Stimulated activated effector memory CD8-positive, alpha-beta T cell treated with anti-CD3 and anti-CD28 coated beads, Interleukin-12 subunit alpha, Interleukin-12 subunit beta, amount 100 ng/mL, for 72 hours (primary cell): Measurements from ENCODE around the gene SCFD2.
A peak's percentile ranks its signal among the peaks of the same experiment; 100 is the strongest.

ENCODE experiments used
- ATAC-seq: fragments of 150-1000 bp; cut with Tn5 transposase; 2 replicates; pipeline ENCODE4 v1.10.0; 2021
- DNase-seq, 2 donors: peaks; one replicate each; pipeline ENCODE4 v3.0.0; 2021 to 2022; ENCODE audit warnings: low spot score in 2 of 2
- H3K27ac Mint-ChIP-seq: one replicate; pipeline ENCODE4 v1.8.0; 2022; ENCODE audit warnings: mild to moderate bottlenecking, mixed read lengths
- H3K36me3 Mint-ChIP-seq: one replicate; pipeline ENCODE4 v1.8.0; 2022; ENCODE audit warnings: mild to moderate bottlenecking, mixed read lengths
- H3K4me1 Mint-ChIP-seq: one replicate; pipeline ENCODE4 v1.8.0; 2022; ENCODE audit warnings: mixed read lengths
- H3K4me3 Mint-ChIP-seq: one replicate; pipeline ENCODE4 v1.8.0; 2022; ENCODE audit warnings: mild to moderate bottlenecking, mixed read lengths
- H3K9me3 Mint-ChIP-seq: one replicate; pipeline ENCODE4 v1.8.0; 2022; ENCODE audit warnings: mixed read lengths

Gene SCFD2

GRCh38 chr4:52890521-52890791 is 475.4 kb downstream of the SCFD2 start:
- ATAC-seq, result peak; percentile 24
- H3K27ac Mint-ChIP-seq, result peak overlapping the region; percentile 11
- H3K4me3 Mint-ChIP-seq, result no peak overlapping the region
- peaks cover 4% of the 10 kb centered on the region for H3K9me3 Mint-ChIP-seq
- peaks cover 16% of the 10 kb centered on the region for H3K4me1 Mint-ChIP-seq
- H3K36me3 Mint-ChIP-seq, result no peaks in the 10 kb centered on the region
- no peak for DNase-seq

- Mint-ChIP-seq H3K4me3 (peak overlapping the region; percentile 2), H3K36me3 (no peaks in the 10 kb centered on the region), H3K4me1 (peaks cover 16% of the 10 kb centered on the region), H3K27ac (peak overlapping the region; percentile 26), H3K9me3 (peaks cover 4% of the 10 kb centered on the region)
- ATAC-seq (peak; percentile 91), DNase-seq (no peak)
These were observed 475.9 kb downstream of the SCFD2 start for GRCh38 chr4:52889778-52890520.

- Mint-ChIP-seq H3K9me3 (peaks cover 4% of the 10 kb centered on the region), H3K36me3 (peaks cover under 1% of the 10 kb centered on the region), H3K4me1 (peaks cover 16% of the 10 kb centered on the region), H3K4me3 (no peak overlapping the region), H3K27ac (peak overlapping the region; percentile 26)
- ATAC-seq (no peak), DNase-seq (no peak)
These were observed 476.5 kb downstream of the SCFD2 start for GRCh38 chr4:52889354-52889753.

GRCh38 chr4:52884994-52885393 is 480.9 kb downstream of the SCFD2 start:
- peaks cover 7% of the 10 kb centered on the region for H3K36me3 Mint-ChIP-seq
- H3K4me3 Mint-ChIP-seq, result no peak overlapping the region
- no peak for ATAC-seq

GRCh38 chr4:52883707-52884669 is 481.9 kb downstream of the SCFD2 start:
- Mint-ChIP-seq H3K9me3 (peaks cover 3% of the 10 kb centered on the region), H3K4me1 (no peaks in the 10 kb centered on the region), H3K4me3 (no peak overlapping the region), H3K36me3 (peaks cover 7% of the 10 kb centered on the region), H3K27ac (peak overlapping the region; percentile 51)
- ATAC-seq (no peak), DNase-seq (no peak)

More at GRCh38 chr4:52884994-52885393, 480.9 kb downstream of the SCFD2 start:
- peaks cover 7% of the 10 kb centered on the region for H3K4me1 Mint-ChIP-seq
- H3K27ac Mint-ChIP-seq, result no peak overlapping the region
- H3K9me3 Mint-ChIP-seq, result peaks cover 4% of the 10 kb centered on the region
- DNase-seq, result no peak

GRCh38 chr4:52883183-52883621 is 482.7 kb downstream of the SCFD2 start:
- Mint-ChIP-seq H3K4me1 (peaks cover under 1% of the 10 kb centered on the region), H3K4me3 (no peak overlapping the region), H3K36me3 (peaks cover 7% of the 10 kb centered on the region), H3K27ac (no peak overlapping the region), H3K9me3 (no peaks in the 10 kb centered on the region)
- no peak for ATAC-seq
- no peak for DNase-seq

GRCh38 chr4:52880994-52881393 is 484.9 kb downstream of the SCFD2 start:
- DNase-seq, result no peak
- Mint-ChIP-seq H3K4me1 (peaks cover 6% of the 10 kb centered on the region), H3K9me3 (no peaks in the 10 kb centered on the region), H3K36me3 (peaks cover 7% of the 10 kb centered on the region), H3K27ac (no peak overlapping the region), H3K4me3 (no peak overlapping the region)
- ATAC-seq, result no peak

- H3K9me3 Mint-ChIP-seq, result no peaks in the 10 kb centered on the region
- no peak for DNase-seq
- H3K4me1 Mint-ChIP-seq, result peaks cover 6% of the 10 kb centered on the region
- peaks cover 7% of the 10 kb centered on the region for H3K36me3 Mint-ChIP-seq
- H3K27ac Mint-ChIP-seq, result no peak overlapping the region
- H3K4me3 Mint-ChIP-seq, result no peak overlapping the region
- no peak for ATAC-seq
These were observed 486.4 kb downstream of the SCFD2 start for GRCh38 chr4:52879471-52879870.

GRCh38 chr4:52877694-52878093 is 488.2 kb downstream of the SCFD2 start:
- H3K27ac Mint-ChIP-seq, result peak overlapping the region; percentile 0
- no peaks in the 10 kb centered on the region for H3K36me3 Mint-ChIP-seq
- no peak overlapping the region for H3K4me3 Mint-ChIP-seq
- H3K4me1 Mint-ChIP-seq, result peaks cover 6% of the 10 kb centered on the region
- ATAC-seq (no peak), DNase-seq (no peak)
- no peaks in the 10 kb centered on the region for H3K9me3 Mint-ChIP-seq

- Mint-ChIP-seq H3K36me3 (peaks cover 5% of the 10 kb centered on the region), H3K27ac (no peak overlapping the region), H3K9me3 (no peaks in the 10 kb centered on the region), H3K4me1 (peaks cover 6% of the 10 kb centered on the region), H3K4me3 (no peak overlapping the region)
- DNase-seq (no peak), ATAC-seq (no peak)
These were observed 488.8 kb downstream of the SCFD2 start for GRCh38 chr4:52877036-52877435.

- Mint-ChIP-seq H3K4me1 (peaks cover 6% of the 10 kb centered on the region), H3K27ac (no peak overlapping the region), H3K36me3 (peaks cover 11% of the 10 kb centered on the region), H3K4me3 (no peak overlapping the region), H3K9me3 (no peaks in the 10 kb centered on the region)
- ATAC-seq, result no peak
- DNase-seq, result no peak
These were observed 489.8 kb downstream of the SCFD2 start for GRCh38 chr4:52876069-52876468.

GRCh38 chr4:52874948-52875347 is 490.9 kb downstream of the SCFD2 start:
- Mint-ChIP-seq H3K36me3 (peaks cover 11% of the 10 kb centered on the region), H3K4me1 (peaks cover 6% of the 10 kb centered on the region)

GRCh38 chr4:52873861-52874343 is 492.0 kb downstream of the SCFD2 start:
- Mint-ChIP-seq H3K36me3 (peaks cover 11% of the 10 kb centered on the region), H3K9me3 (no peaks in the 10 kb centered on the region), H3K4me3 (no peak overlapping the region), H3K4me1 (peaks cover 6% of the 10 kb centered on the region), H3K27ac (no peak overlapping the region)
- no peak for DNase-seq
- no peak for ATAC-seq

More at GRCh38 chr4:52874948-52875347, 490.9 kb downstream of the SCFD2 start:
- H3K27ac Mint-ChIP-seq, result no peak overlapping the region
- no peaks in the 10 kb centered on the region for H3K9me3 Mint-ChIP-seq
- no peak for ATAC-seq
- no peak for DNase-seq
- H3K4me3 Mint-ChIP-seq, result no peak overlapping the region

- ATAC-seq, result no peak
- H3K27ac Mint-ChIP-seq, result no peak overlapping the region
- H3K4me3 Mint-ChIP-seq, result no peak overlapping the region
- H3K4me1 Mint-ChIP-seq, result peaks cover 6% of the 10 kb centered on the region
- no peaks in the 10 kb centered on the region for H3K9me3 Mint-ChIP-seq
- H3K36me3 Mint-ChIP-seq, result peaks cover 11% of the 10 kb centered on the region
- no peak for DNase-seq
These were observed 492.7 kb downstream of the SCFD2 start for GRCh38 chr4:52873191-52873590.

- ATAC-seq (no peak), DNase-seq (no peak)
- no peaks in the 10 kb centered on the region for H3K9me3 Mint-ChIP-seq
- H3K4me1 Mint-ChIP-seq, result no peaks in the 10 kb centered on the region
- no peak overlapping the region for H3K4me3 Mint-ChIP-seq
- H3K27ac Mint-ChIP-seq, result no peak overlapping the region
- H3K36me3 Mint-ChIP-seq, result peaks cover 11% of the 10 kb centered on the region
These were observed 495.6 kb downstream of the SCFD2 start for GRCh38 chr4:52870225-52870624.
